ENCODE data around the gene PKP4.

The PKP4 gene

GRCh38 chr2:158603205-158603604 is 146.5 kb downstream of the PKP4 start:
- DNase-seq (ENCODE audit: low read depth, low spot score): no peak
- Histone ChIP-seq H3K36me3 (ENCODE audit: insufficient read depth, low read length) (peaks cover 6% of the 10 kb centered on the region; the same call in 1 of the 2 replicates), H3K4me3 (no peak overlapping the region), H3K9ac (ENCODE audit: insufficient read length) (no peak overlapping the region), H3K9me3 (ENCODE audit: low read depth, low read length) (no peaks in the 10 kb centered on the region), H3K27ac (no peak overlapping the region)
- no peak for TF ChIP-seq POLR2AphosphoS5 (IDR thresholded peaks at IDR 0.05; ENCODE audit: borderline replicate concordance, low read depth, low read length)
- no peak for TF ChIP-seq EZH2 (IDR thresholded peaks at IDR 0.05)
- TF ChIP-seq FOXP2 (optimal IDR thresholded peaks at IDR 0.05; ENCODE audit: control extremely low read depth, extremely low read length, insufficient read depth): no peak

GRCh38 chr2:158603986-158604385 is 147.2 kb downstream of the PKP4 start:
- no peak for DNase-seq (ENCODE audit: low read depth, low spot score)
- Histone ChIP-seq H3K9me3 (ENCODE audit: low read depth, low read length) (no peaks in the 10 kb centered on the region), H3K4me3 (no peak overlapping the region), H3K9ac (ENCODE audit: insufficient read length) (no peak overlapping the region), H3K36me3 (ENCODE audit: insufficient read depth, low read length) (peaks cover 6% of the 10 kb centered on the region; the same call in 1 of the 2 replicates), H3K27ac (no peak overlapping the region)
- no peak for TF ChIP-seq POLR2AphosphoS5 (IDR thresholded peaks at IDR 0.05; ENCODE audit: borderline replicate concordance, low read depth, low read length)
- no peak for TF ChIP-seq FOXP2 (optimal IDR thresholded peaks at IDR 0.05; ENCODE audit: control extremely low read depth, extremely low read length, insufficient read depth)
- TF ChIP-seq EZH2 (IDR thresholded peaks at IDR 0.05): no peak

GRCh38 chr2:158610059-158610458 is 153.3 kb downstream of the PKP4 start:
- no peaks in the 10 kb centered on the region for H3K36me3 ChIP-seq (ENCODE audit: insufficient read depth, low read length)
- no peak overlapping the region for H3K9ac ChIP-seq (ENCODE audit: insufficient read length)
- no peak overlapping the region for H3K27ac ChIP-seq
- no peak overlapping the region for H3K4me3 ChIP-seq
- H3K9me3 ChIP-seq (ENCODE audit: low read depth, low read length): no peaks in the 10 kb centered on the region
- no peak for TF ChIP-seq EZH2 (IDR thresholded peaks at IDR 0.05)
- TF ChIP-seq FOXP2 (optimal IDR thresholded peaks at IDR 0.05; ENCODE audit: control extremely low read depth, extremely low read length, insufficient read depth): no peak
- TF ChIP-seq POLR2AphosphoS5 (IDR thresholded peaks at IDR 0.05; ENCODE audit: borderline replicate concordance, low read depth, low read length): no peak
- no peak for DNase-seq (ENCODE audit: low read depth, low spot score)

- H3K9me3 ChIP-seq (ENCODE audit: low read depth, low read length): no peaks in the 10 kb centered on the region
- DNase-seq (ENCODE audit: low read depth, low spot score): no peak
- no peak overlapping the region for H3K9ac ChIP-seq (ENCODE audit: insufficient read length)
- H3K36me3 ChIP-seq (ENCODE audit: insufficient read depth, low read length): peaks cover 19% of the 10 kb centered on the region
- TF ChIP-seq EZH2 (IDR thresholded peaks at IDR 0.05): no peak
- TF ChIP-seq FOXP2 (optimal IDR thresholded peaks at IDR 0.05; ENCODE audit: control extremely low read depth, extremely low read length, insufficient read depth): no peak
- TF ChIP-seq POLR2AphosphoS5 (IDR thresholded peaks at IDR 0.05; ENCODE audit: borderline replicate concordance, low read depth, low read length): no peak
- H3K4me3 ChIP-seq: no peak overlapping the region
- no peak overlapping the region for H3K27ac ChIP-seq
Measured at GRCh38 chr2:158616480-158617000, 159.8 kb downstream of the PKP4 start.

GRCh38 chr2:158618891-158619490 is 162.2 kb downstream of the PKP4 start:
- Histone ChIP-seq H3K4me3 (no peak overlapping the region), H3K36me3 (ENCODE audit: insufficient read depth, low read length) (peaks cover 30% of the 10 kb centered on the region), H3K27ac (0 out of 2 replicates have a peak overlapping the region, but pooled peaks have one; percentile 16), H3K9me3 (ENCODE audit: low read depth, low read length) (no peaks in the 10 kb centered on the region), H3K9ac (ENCODE audit: insufficient read length) (no peak overlapping the region)
- TF ChIP-seq FOXP2 (optimal IDR thresholded peaks at IDR 0.05; ENCODE audit: control extremely low read depth, extremely low read length, insufficient read depth): no peak
- TF ChIP-seq POLR2AphosphoS5 (IDR thresholded peaks at IDR 0.05; ENCODE audit: borderline replicate concordance, low read depth, low read length): no peak
- no peak for TF ChIP-seq EZH2 (IDR thresholded peaks at IDR 0.05)
- DNase-seq (ENCODE audit: low read depth, low spot score): no peak

- no peaks in the 10 kb centered on the region for H3K9me3 ChIP-seq (ENCODE audit: low read depth, low read length)
- H3K27ac ChIP-seq: 0 out of 2 replicates have a peak overlapping the region, but pooled peaks have one; percentile 16
- no peak overlapping the region for H3K4me3 ChIP-seq
- peaks cover 32% of the 10 kb centered on the region for H3K36me3 ChIP-seq (ENCODE audit: insufficient read depth, low read length)
- no peak overlapping the region for H3K9ac ChIP-seq (ENCODE audit: insufficient read length)
- TF ChIP-seq POLR2AphosphoS5 (IDR thresholded peaks at IDR 0.05; ENCODE audit: borderline replicate concordance, low read depth, low read length) (no peak), FOXP2 (optimal IDR thresholded peaks at IDR 0.05; ENCODE audit: control extremely low read depth, extremely low read length, insufficient read depth) (no peak), EZH2 (IDR thresholded peaks at IDR 0.05) (no peak)
- no peak for DNase-seq (ENCODE audit: low read depth, low spot score)
Measured at GRCh38 chr2:158619496-158619895, 162.7 kb downstream of the PKP4 start.

GRCh38 chr2:158620656-158621055 is 163.9 kb downstream of the PKP4 start:
- Histone ChIP-seq H3K36me3 (ENCODE audit: insufficient read depth, low read length) (peaks cover 40% of the 10 kb centered on the region), H3K9me3 (ENCODE audit: low read depth, low read length) (no peaks in the 10 kb centered on the region), H3K9ac (ENCODE audit: insufficient read length) (no peak overlapping the region)

GRCh38 chr2:158624071-158624667 is 167.4 kb downstream of the PKP4 start:
- TF ChIP-seq EZH2 (IDR thresholded peaks at IDR 0.05) (no peak), POLR2AphosphoS5 (IDR thresholded peaks at IDR 0.05; ENCODE audit: borderline replicate concordance, low read depth, low read length) (no peak), FOXP2 (optimal IDR thresholded peaks at IDR 0.05; ENCODE audit: control extremely low read depth, extremely low read length, insufficient read depth) (no peak)
- no peak overlapping the region for H3K4me3 ChIP-seq
- no peaks in the 10 kb centered on the region for H3K9me3 ChIP-seq (ENCODE audit: low read depth, low read length)
- H3K9ac ChIP-seq (ENCODE audit: insufficient read length): no peak overlapping the region
- H3K27ac ChIP-seq: no peak overlapping the region
- DNase-seq (ENCODE audit: low read depth, low spot score): no peak
- peaks cover 38% of the 10 kb centered on the region for H3K36me3 ChIP-seq (ENCODE audit: insufficient read depth, low read length)

More at GRCh38 chr2:158620656-158621055, 163.9 kb downstream of the PKP4 start:
- no peak for TF ChIP-seq POLR2AphosphoS5 (IDR thresholded peaks at IDR 0.05; ENCODE audit: borderline replicate concordance, low read depth, low read length)
- no peak for TF ChIP-seq EZH2 (IDR thresholded peaks at IDR 0.05)
- TF ChIP-seq FOXP2 (optimal IDR thresholded peaks at IDR 0.05; ENCODE audit: control extremely low read depth, extremely low read length, insufficient read depth): no peak
- DNase-seq (ENCODE audit: low read depth, low spot score): no peak
- H3K4me3 ChIP-seq: no peak overlapping the region
- H3K27ac ChIP-seq: no peak overlapping the region
